ENCODE data around the gene NEK8. TPM values are rescaled to one million over a fixed set of nuclear protein-coding genes. Genes with fewer than 3 reads are reported as not detected.
A peak's percentile ranks its signal among the peaks of the same experiment; 100 is the strongest.
"Not testable (repeated sequence)": the region's sequence is repeated elsewhere in the genome, so short reads cannot be mapped to it uniquely, and the experiment has no call there.

Gene NEK8
- total and polyA plus RNA-seq, 3 experiments from 2014 or later: 2.5 to 8.8 (median 8.0) TPM

- H3K9me3 ChIP-seq (ENCODE audit: low read length); H3K9me3 Mint-ChIP-seq; H3K4me3 ChIP-seq (ENCODE audit: low read length); H3K27ac ChIP-seq (ENCODE audit: low read depth, low read length); H3K27me3 ChIP-seq (ENCODE audit: insufficient read depth, low read length, poor library complexity, severe bottlenecking); POLR2A ChIA-PET; H3K27me3 Mint-ChIP-seq; DNase-seq: not testable (repeated sequence)
- Histone ChIP-seq H3K36me3 (ENCODE audit: insufficient read depth, low read length) (peaks cover 35% of the 10 kb centered on the region), H3K4me1 (ENCODE audit: insufficient read depth, low read length) (peaks cover 46% of the 10 kb centered on the region)
- H3K27ac Mint-ChIP-seq: peak overlapping the region in 6 of 8 donors; percentile 44 to 92 (median 70)
- CTCF ChIA-PET: interaction anchor here (1.4 to 14.8 kb wide), 2 partner anchors 12 to 23 kb away, joined by 3 to 579 read pairs; partner anchors contain the start of genes PROCA1 and TRAF4
- H3K4me3 Mint-ChIP-seq: peak overlapping the region in 6 of 7 donors; percentile 13 to 90 (median 86)
- H3K4me1 Mint-ChIP-seq: peaks cover 70 to 89% (median 76%) of the 10 kb centered on the region in 3 donors
- H3K36me3 Mint-ChIP-seq: peaks cover 3 to 70% (median 19%) of the 10 kb centered on the region in 3 donors
Measured at GRCh38 chr17:28723836-28724499, 4.6 kb upstream of the NEK8 start.

- ChIA-PET CTCF (interaction anchor here (0.8 to 14.8 kb wide), 3 partner anchors 22 to 229 kb away, joined by 4 to 579 read pairs (median 16); partner anchors contain the start of gene TRAF4), POLR2A (interaction anchor here (3.0 kb wide), 1 partner anchor 79 kb away, joined by 18 read pairs; the partner anchor contains the start of gene BLTP2)
- H3K9me3 ChIP-seq (ENCODE audit: low read length): no peaks in the 10 kb centered on the region
- H3K4me3 Mint-ChIP-seq: peak overlapping the region; percentile 78 to 90 (median 88)
- peaks cover 0 to 5% of the 10 kb centered on the region in 2 donors for H3K27me3 Mint-ChIP-seq
- peaks cover 3 to 70% (median 19%) of the 10 kb centered on the region in 3 donors for H3K36me3 Mint-ChIP-seq
- H3K4me1 Mint-ChIP-seq: peaks cover 67 to 87% (median 73%) of the 10 kb centered on the region in 3 donors
- DNase-seq: no peak
- no peak overlapping the region for H3K27ac ChIP-seq (ENCODE audit: low read depth, low read length)
- H3K27me3 ChIP-seq (ENCODE audit: insufficient read depth, low read length, poor library complexity, severe bottlenecking): no peaks in the 10 kb centered on the region
- H3K36me3 ChIP-seq (ENCODE audit: insufficient read depth, low read length): peaks cover 35% of the 10 kb centered on the region
- H3K27ac Mint-ChIP-seq: peak overlapping the region; percentile 40 to 92 (median 78)
- no peaks in the 10 kb centered on the region for H3K9me3 Mint-ChIP-seq
- H3K4me1 ChIP-seq (ENCODE audit: insufficient read depth, low read length): peaks cover 45% of the 10 kb centered on the region
- no peak overlapping the region for H3K4me3 ChIP-seq (ENCODE audit: low read length)
Measured at GRCh38 chr17:28724500-28725165, 4.0 kb upstream of the NEK8 start.

- Mint-ChIP-seq H3K9me3 (no peaks in the 10 kb centered on the region), H3K4me3 (peak overlapping the region; percentile 78 to 90 (median 88)), H3K4me1 (peaks cover 64 to 85% (median 67%) of the 10 kb centered on the region in 3 donors), H3K27ac (peak overlapping the region; percentile 40 to 92 (median 80)), H3K36me3 (peaks cover 3 to 65% (median 18%) of the 10 kb centered on the region in 3 donors), H3K27me3 (peaks cover 0 to 5% of the 10 kb centered on the region in 2 donors)
- Histone ChIP-seq H3K4me1 (ENCODE audit: insufficient read depth, low read length) (peaks cover 45% of the 10 kb centered on the region), H3K27me3 (ENCODE audit: insufficient read depth, low read length, poor library complexity, severe bottlenecking) (no peaks in the 10 kb centered on the region), H3K27ac (ENCODE audit: low read depth, low read length) (peak overlapping the region; percentile 72), H3K36me3 (ENCODE audit: insufficient read depth, low read length) (peaks cover 35% of the 10 kb centered on the region), H3K4me3 (ENCODE audit: low read length) (peak overlapping the region; percentile 49), H3K9me3 (ENCODE audit: low read length) (no peaks in the 10 kb centered on the region)
- ChIA-PET POLR2A (interaction anchor here (3.0 to 4.3 kb wide), 3 partner anchors 22 to 225 kb away, joined by 18 to 128 read pairs (median 44); partner anchors contain the start of genes BLTP2, PHF12 and TRAF4), CTCF (interaction anchor here (0.8 to 14.8 kb wide), 4 partner anchors 22 to 228 kb away, joined by 4 to 579 read pairs (median 15); partner anchors contain the start of gene TRAF4)
- DNase-seq: no peak
Measured at GRCh38 chr17:28725166-28725659, 3.4 kb upstream of the NEK8 start.

- Mint-ChIP-seq H3K36me3 (peaks cover 0 to 60% (median 13%) of the 10 kb centered on the region in 3 donors), H3K27me3 (peaks cover 0 to 5% of the 10 kb centered on the region in 2 donors), H3K27ac (peak overlapping the region in 7 of 8 donors; percentile 55 to 92 (median 78)), H3K4me3 (peak overlapping the region; percentile 78 to 90 (median 88)), H3K4me1 (peaks cover 58 to 79% (median 62%) of the 10 kb centered on the region in 3 donors), H3K9me3 (no peaks in the 10 kb centered on the region)
- POLR2A ChIA-PET: interaction anchor here (1.1 to 4.3 kb wide), 7 partner anchors 14 to 228 kb away, joined by 3 to 128 read pairs (median 13); partner anchors contain the start of genes BLTP2, PHF12, PROCA1 and TRAF4
- Histone ChIP-seq H3K36me3 (ENCODE audit: insufficient read depth, low read length) (peaks cover 33% of the 10 kb centered on the region), H3K27me3 (ENCODE audit: insufficient read depth, low read length, poor library complexity, severe bottlenecking) (no peaks in the 10 kb centered on the region), H3K4me1 (ENCODE audit: insufficient read depth, low read length) (peaks cover 40% of the 10 kb centered on the region), H3K9me3 (ENCODE audit: low read length) (no peaks in the 10 kb centered on the region), H3K27ac (ENCODE audit: low read depth, low read length) (peak overlapping the region; percentile 72), H3K4me3 (ENCODE audit: low read length) (peak overlapping the region; percentile 49)
- CTCF ChIA-PET: interaction anchor here (0.8 to 14.8 kb wide), 32 partner anchors 10 to 398 kb away, joined by 3 to 579 read pairs (median 7); partner anchors contain the start of genes BLTP2, DHRS13, FAM222B and PHF12
- DNase-seq: peak in 3 of 5 donors; percentile 14 to 39 (median 28)
Measured at GRCh38 chr17:28725660-28726225, 2.8 kb upstream of the NEK8 start.

- Mint-ChIP-seq H3K36me3 (peaks cover 0 to 55% (median 13%) of the 10 kb centered on the region in 3 donors), H3K9me3 (no peaks in the 10 kb centered on the region), H3K4me3 (peak within 1 kb of the TSS; percentile 94 to 99 (median 97)), H3K27ac (peak within 1 kb of the TSS; percentile 97 to 100 (median 99)), H3K4me1 (peaks cover 53 to 75% (median 57%) of the 10 kb centered on the region in 3 donors), H3K27me3 (peaks cover 0 to 5% of the 10 kb centered on the region in 2 donors)
- H3K4me1 ChIP-seq (ENCODE audit: insufficient read depth, low read length): peaks cover 35% of the 10 kb centered on the region
- POLR2A ChIA-PET: interaction anchor here (1.1 to 4.3 kb wide), 8 partner anchors 15 to 227 kb away, joined by 3 to 128 read pairs (median 12); partner anchors contain the start of genes BLTP2, PHF12, PROCA1 and TRAF4
- CTCF ChIA-PET: interaction anchor here (0.5 to 14.8 kb wide), 44 partner anchors 9 to 398 kb away, joined by 3 to 579 read pairs (median 6); partner anchors contain the start of genes BLTP2, DHRS13, FAM222B and PHF12
- H3K4me3 ChIP-seq (ENCODE audit: low read length): peak within 1 kb of the TSS; percentile 91
- no peaks in the 10 kb centered on the region for H3K9me3 ChIP-seq (ENCODE audit: low read length)
- DNase-seq: peak; percentile 57 to 77 (median 67)
- no peaks in the 10 kb centered on the region for H3K27me3 ChIP-seq (ENCODE audit: insufficient read depth, low read length, poor library complexity, severe bottlenecking)
- peak within 1 kb of the TSS; percentile 97 for H3K27ac ChIP-seq (ENCODE audit: low read depth, low read length)
- H3K36me3 ChIP-seq (ENCODE audit: insufficient read depth, low read length): peaks cover 28% of the 10 kb centered on the region
Measured at GRCh38 chr17:28726226-28726626, 2.4 kb upstream of the NEK8 start, which contains the start of gene TLCD1. Gene TLCD1, minus strand, starts transcription at chr17:28726233. Its CDS starts 136 bp downstream, at chr17:28726097.

GRCh38 chr17:28726627-28727491 lies 1.7 kb upstream of the NEK8 start:
- Histone ChIP-seq H3K27me3 (ENCODE audit: insufficient read depth, low read length, poor library complexity, severe bottlenecking) (no peaks in the 10 kb centered on the region), H3K27ac (ENCODE audit: low read depth, low read length) (peak overlapping the region; percentile 97), H3K9me3 (ENCODE audit: low read length) (no peaks in the 10 kb centered on the region), H3K4me3 (ENCODE audit: low read length) (peak overlapping the region; percentile 91), H3K4me1 (ENCODE audit: insufficient read depth, low read length) (peaks cover 29% of the 10 kb centered on the region), H3K36me3 (ENCODE audit: insufficient read depth, low read length) (peaks cover 22% of the 10 kb centered on the region)
- H3K4me3 Mint-ChIP-seq: peak overlapping the region; percentile 94 to 99 (median 97)
- peak; percentile 83 to 92 (median 85) for DNase-seq
- H3K27ac Mint-ChIP-seq: peak overlapping the region; percentile 97 to 100 (median 99)
- H3K9me3 Mint-ChIP-seq: no peaks in the 10 kb centered on the region
- peaks cover 48 to 68% (median 50%) of the 10 kb centered on the region in 3 donors for H3K4me1 Mint-ChIP-seq
- H3K36me3 Mint-ChIP-seq: peaks cover 0 to 49% (median 13%) of the 10 kb centered on the region in 3 donors
- ChIA-PET POLR2A (interaction anchor here (0.6 to 4.3 kb wide), 14 partner anchors 7 to 227 kb away, joined by 3 to 128 read pairs (median 4); partner anchors contain the start of genes BLTP2, PHF12, PROCA1 and RPL23A), CTCF (interaction anchor here (0.5 to 14.8 kb wide), 52 partner anchors 8 to 397 kb away, joined by 3 to 579 read pairs (median 6); partner anchors contain the start of genes BLTP2, DHRS13, FAM222B and PHF12)
- H3K27me3 Mint-ChIP-seq: peaks cover 0 to 5% of the 10 kb centered on the region in 2 donors

Measured in CD8-positive, alpha-beta memory T cell (primary cell).